HG02870 (cell line): Measurements from ENCODE around the gene IGFALS.

ENCODE experiments used
- ATAC-seq: cut with Tn5 transposase; IDR thresholded peaks from one replicate; pipeline ENCODE4 v1.9.1; 2021; ENCODE audit warnings: mild to moderate bottlenecking, moderate library complexity; ENCODE audit not compliant: unreplicated experiment

IGFALS gene

GRCh38 chr16:1790611-1791255 is 2.8 kb downstream of the IGFALS start:
- ATAC-seq, result no peak

- no peak for ATAC-seq
Measured at GRCh38 chr16:1790261-1790610, 3.3 kb downstream of the IGFALS start.

- no peak for ATAC-seq
Measured at GRCh38 chr16:1789643-1790045, 3.9 kb downstream of the IGFALS start.

GRCh38 chr16:1788708-1789100 is 4.8 kb downstream of the IGFALS start:
- no peak for ATAC-seq

- ATAC-seq, result no peak
Measured at GRCh38 chr16:1788095-1788707, 5.3 kb downstream of the IGFALS start.

GRCh38 chr16:1787322-1788094 is 6.0 kb downstream of the IGFALS start:
- no peak for ATAC-seq

GRCh38 chr16:1787056-1787321 is 6.5 kb downstream of the IGFALS start:
- ATAC-seq, result no peak

GRCh38 chr16:1786242-1787055 is 7.1 kb downstream of the IGFALS start:
- no peak for ATAC-seq

- ATAC-seq, result no peak
Measured at GRCh38 chr16:1785846-1786170, 7.7 kb downstream of the IGFALS start.

GRCh38 chr16:1784977-1785845 is 8.3 kb downstream of the IGFALS start:
- no peak for ATAC-seq

- peak; percentile 81 for ATAC-seq
Measured at GRCh38 chr16:1782408-1783264, 10.9 kb downstream of the IGFALS start, which contains the start of the genes NUBP2 and SPSB3. Gene NUBP2 (plus strand): TSS chr16:1782960. CDS start chr16:1783021, 61 bp downstream. Gene SPSB3 (minus strand): TSS chr16:1782571. CDS start chr16:1781483, 1,088 bp downstream.

- no peak for ATAC-seq
Measured at GRCh38 chr16:1781758-1782407, 11.6 kb downstream of the IGFALS start.

- no peak for ATAC-seq
Measured at GRCh38 chr16:1781254-1781653, 12.3 kb downstream of the IGFALS start.

GRCh38 chr16:1780677-1781072 is 12.8 kb downstream of the IGFALS start:
- ATAC-seq, result no peak

GRCh38 chr16:1779741-1780676 is 13.5 kb downstream of the IGFALS start:
- ATAC-seq, result no peak

GRCh38 chr16:1779234-1779701 is 14.2 kb downstream of the IGFALS start:
- ATAC-seq, result no peak

- no peak for ATAC-seq
Measured at GRCh38 chr16:1778200-1779179, 15.0 kb downstream of the IGFALS start.
